Measurements from ENCODE around the gene GAPDH.

GAPDH gene

GRCh38 chr12:6528539-6529235 is 5.6 kb upstream of the GAPDH start:
- Histone ChIP-seq H3K23ac (ENCODE audit: low read length in 2 of 2) (no peak overlapping the region), H3K9ac (ENCODE audit: low read length) (no peak overlapping the region), H3K18ac (ENCODE audit: low read depth in 1 of 2, low read length in 2 of 2) (no peak overlapping the region), H2BK12ac (ENCODE audit: low read length in 2 of 2) (no peak overlapping the region), H2BK15ac (ENCODE audit: low read depth, poor library complexity, severe bottlenecking) (no peak overlapping the region), H3K27me3 (ENCODE audit: control insufficient read depth in 1 of 2, insufficient read depth in 1 of 2, low read length in 2 of 2) (no peaks in the 10 kb centered on the region), H3K4me2 (ENCODE audit: low read length, poor library complexity, severe bottlenecking) (no peak overlapping the region), H2AFZ (ENCODE audit: low read depth, low read length) (no peak overlapping the region), H2BK5ac (ENCODE audit: low read depth, low read length, poor library complexity, severe bottlenecking) (no peak overlapping the region), H3K4me3 (ENCODE audit: insufficient read depth in 1 of 2, low read depth in 1 of 2, low read length in 2 of 2) (no peak overlapping the region), H3K27ac (ENCODE audit: low read length, poor library complexity, severe bottlenecking) (no peak overlapping the region), H3K4me1 (ENCODE audit: control insufficient read depth, insufficient read depth, low read depth, low read length) (peaks cover 15% of the 10 kb centered on the region), H4K91ac (ENCODE audit: low read length) (no peak overlapping the region), H3K9me3 (ENCODE audit: control insufficient read depth, low read length) (no peaks in the 10 kb centered on the region), H3K14ac (ENCODE audit: low read length in 2 of 2) (no peak overlapping the region), H2AK5ac (ENCODE audit: low read length, severe bottlenecking) (no peak overlapping the region), H2BK120ac (ENCODE audit: low read depth, low read length) (no peak overlapping the region), H3K4ac (ENCODE audit: low read depth in 1 of 2, low read length in 2 of 2) (no peak overlapping the region), H4K8ac (ENCODE audit: low read length) (no peak overlapping the region), H3K79me1 (replicated peaks; ENCODE audit: low read length, poor library complexity, severe bottlenecking) (peaks cover 20% of the 10 kb centered on the region), H3K36me3 (ENCODE audit: control insufficient read depth in 1 of 2, insufficient read depth in 2 of 2, low read depth in 1 of 2, low read length in 2 of 2) (peaks cover 58 to 74% of the 10 kb centered on the region in 2 experiments)
- DNase-seq = no peak
- 92% methylated on average over 17 of the region's 17 CpGs for WGBS

GRCh38 chr12:6529291-6529737 is 5.0 kb upstream of the GAPDH start:
- Histone ChIP-seq H2AK5ac (ENCODE audit: low read length, severe bottlenecking) (no peak overlapping the region), H3K27me3 (ENCODE audit: control insufficient read depth in 1 of 2, insufficient read depth in 1 of 2, low read length in 2 of 2) (no peaks in the 10 kb centered on the region), H3K4me3 (ENCODE audit: insufficient read depth in 1 of 2, low read depth in 1 of 2, low read length in 2 of 2) (no peak overlapping the region), H2BK15ac (ENCODE audit: low read depth, poor library complexity, severe bottlenecking) (no peak overlapping the region), H3K9me3 (ENCODE audit: control insufficient read depth, low read length) (no peaks in the 10 kb centered on the region), H3K36me3 (ENCODE audit: control insufficient read depth in 1 of 2, insufficient read depth in 2 of 2, low read depth in 1 of 2, low read length in 2 of 2) (peaks cover 58 to 68% of the 10 kb centered on the region in 2 experiments), H3K27ac (ENCODE audit: low read length, poor library complexity, severe bottlenecking) (no peak overlapping the region), H2BK12ac (ENCODE audit: low read length in 2 of 2) (no peak overlapping the region), H3K4me2 (ENCODE audit: low read length, poor library complexity, severe bottlenecking) (no peak overlapping the region), H3K18ac (ENCODE audit: low read depth in 1 of 2, low read length in 2 of 2) (no peak overlapping the region), H3K79me1 (replicated peaks; ENCODE audit: low read length, poor library complexity, severe bottlenecking) (peaks cover 20% of the 10 kb centered on the region), H2AFZ (ENCODE audit: low read depth, low read length) (no peak overlapping the region), H3K9ac (ENCODE audit: low read length) (no peak overlapping the region), H4K8ac (ENCODE audit: low read length) (no peak overlapping the region), H3K23ac (ENCODE audit: low read length in 2 of 2) (no peak overlapping the region), H3K4ac (ENCODE audit: low read depth in 1 of 2, low read length in 2 of 2) (no peak overlapping the region), H3K14ac (ENCODE audit: low read length in 2 of 2) (no peak overlapping the region), H4K91ac (ENCODE audit: low read length) (no peak overlapping the region), H2BK120ac (ENCODE audit: low read depth, low read length) (no peak overlapping the region), H2BK5ac (ENCODE audit: low read depth, low read length, poor library complexity, severe bottlenecking) (no peak overlapping the region), H3K4me1 (ENCODE audit: control insufficient read depth, insufficient read depth, low read depth, low read length) (peaks cover 15% of the 10 kb centered on the region)
- no peak for DNase-seq
- 100% methylated on average over 3 of the region's 9 CpGs for WGBS

GRCh38 chr12:6530576-6531260 is 3.6 kb upstream of the GAPDH start:
- H3K4me2 ChIP-seq (ENCODE audit: low read length, poor library complexity, severe bottlenecking) = no peak overlapping the region
- H4K8ac ChIP-seq (ENCODE audit: low read length) = no peak overlapping the region
- no peak overlapping the region for H3K27ac ChIP-seq (ENCODE audit: low read length, poor library complexity, severe bottlenecking)
- H3K23ac ChIP-seq (ENCODE audit: low read length in 2 of 2) = no peak overlapping the region
- no peak overlapping the region for H3K14ac ChIP-seq (ENCODE audit: low read length in 2 of 2)
- H3K36me3 ChIP-seq (ENCODE audit: control insufficient read depth in 1 of 2, insufficient read depth in 2 of 2, low read depth in 1 of 2, low read length in 2 of 2) = peaks cover 56 to 57% of the 10 kb centered on the region in 2 experiments
- no peak overlapping the region for H3K4ac ChIP-seq (ENCODE audit: low read depth in 1 of 2, low read length in 2 of 2)
- no peak overlapping the region for H3K4me3 ChIP-seq (ENCODE audit: insufficient read depth in 1 of 2, low read depth in 1 of 2, low read length in 2 of 2)
- WGBS = 96% methylated on average over 18 of the region's 18 CpGs
- no peak for DNase-seq
- no peak overlapping the region for H4K91ac ChIP-seq (ENCODE audit: low read length)
- H3K9me3 ChIP-seq (ENCODE audit: control insufficient read depth, low read length) = no peaks in the 10 kb centered on the region
- peaks cover 14% of the 10 kb centered on the region for H3K79me1 ChIP-seq (replicated peaks; ENCODE audit: low read length, poor library complexity, severe bottlenecking)
- peaks cover 15% of the 10 kb centered on the region for H3K4me1 ChIP-seq (ENCODE audit: control insufficient read depth, insufficient read depth, low read depth, low read length)
- no peaks in the 10 kb centered on the region for H3K27me3 ChIP-seq (ENCODE audit: control insufficient read depth in 1 of 2, insufficient read depth in 1 of 2, low read length in 2 of 2)
- H2BK15ac ChIP-seq (ENCODE audit: low read depth, poor library complexity, severe bottlenecking) = no peak overlapping the region
- H2BK12ac ChIP-seq (ENCODE audit: low read length in 2 of 2) = no peak overlapping the region
- H2BK120ac ChIP-seq (ENCODE audit: low read depth, low read length) = no peak overlapping the region
- no peak overlapping the region for H2AFZ ChIP-seq (ENCODE audit: low read depth, low read length)
- no peak overlapping the region for H3K9ac ChIP-seq (ENCODE audit: low read length)
- H2BK5ac ChIP-seq (ENCODE audit: low read depth, low read length, poor library complexity, severe bottlenecking) = no peak overlapping the region
- H2AK5ac ChIP-seq (ENCODE audit: low read length, severe bottlenecking) = peak overlapping the region; percentile 38
- no peak overlapping the region for H3K18ac ChIP-seq (ENCODE audit: low read depth in 1 of 2, low read length in 2 of 2)
